Body of pancreas (tissue), 4 donors: ENCODE measurements around the gene EDN2. TPM values are rescaled to one million over a fixed set of nuclear protein-coding genes. Genes with fewer than 3 reads are reported as not detected.

Experiments
- ATAC-seq: fragments of 150-250 bp; one replicate; pipeline ENCODE4 v1.9.1; 2016
- DNase-seq, 4 donors: peaks; one replicate each; pipeline ENCODE4 v3.0.0-alpha.2; 2019
- H3K27ac ChIP-seq, 4 donors: fragments of 200-600 bp; sonication (generic); 1 replicate in 3 of 4; 2 replicates in 1 of 4; pipeline versions ENCODE4 v1.5.1 to v1.6.1; 2016 to 2019; ENCODE audit warnings: mild to moderate bottlenecking in 1 of 4, mixed read lengths in 1 of 4, moderate library complexity in 1 of 4
- H3K27me3 ChIP-seq, 2 donors: fragments of 200-600 bp; sonication (generic); one replicate each; pipeline ENCODE4 v1.6.0; 2016; ENCODE audit warnings: mild to moderate bottlenecking in 1 of 2
- H3K36me3 ChIP-seq, 2 donors: fragments of 200-600 bp; sonication (generic); replicated peaks in 1 of 2; 2 replicates each; pipeline ENCODE4 v1.5.1; 2016; ENCODE audit warnings: low read depth in 2 of 2; ENCODE audit not compliant: insufficient read depth in 1 of 2
- H3K4me1 ChIP-seq: fragments of 200-600 bp; sonication (generic); one replicate; pipeline ENCODE4 v1.6.0; 2016
- H3K4me3 ChIP-seq, 2 donors: fragments of 200-600 bp; sonication (generic); 1 replicate in 1 of 2; 2 replicates in 1 of 2; pipeline ENCODE4 v1.5.1; 2016 to 2019
- H3K9me3 ChIP-seq, 3 donors: fragments of 200-600 bp; sonication (generic); 1 replicate in 2 of 3; 2 replicates in 1 of 3; pipeline ENCODE4 v1.5.1; 2016
- POLR2A ChIP-seq, 3 donors: fragments of 450-650 bp; IDR thresholded peaks; one replicate each; pipeline ENCODE4 v1.6.1; 2016; ENCODE audit warnings: antibody characterized with exemption in 3 of 3, mild to moderate bottlenecking in 2 of 3
- WGBS, 2 donors: methylation state at CpG; one replicate each; pipeline ENCODE4 v1.1.5; 2017; 5-methylcytosine and 5-hydroxymethylcytosine counted together
- intact Hi-C: fragments of 100-400 bp; cut with DNase I; formaldehyde crosslinking; loops from one replicate; pipeline ENCODE4 v1.15.1; 2023
- total RNA-seq, 2 donors: library from RNA; depleted of rRNA; stranded (reverse); fragments of >200 nt; gene quantifications; one replicate each; pipeline ENCODE4 v1.1.0, GENCODE V29; 2016
- TF ChIP-seq, protein P1 (sequence below), 7 experiments: fragments of 450-650 bp in 4 of 7; fragments of 200-600 bp in 3 of 7; sonication (generic) in 3 of 7; IDR thresholded peaks; one replicate each; pipeline ENCODE4 v1.5.1; 2016 to 2019; ENCODE audit warnings: antibody characterized with exemption in 7 of 7

EDN2 gene
- total RNA-seq, 2 donors from 2014 or later, result 3.6 TPM

DNA sequence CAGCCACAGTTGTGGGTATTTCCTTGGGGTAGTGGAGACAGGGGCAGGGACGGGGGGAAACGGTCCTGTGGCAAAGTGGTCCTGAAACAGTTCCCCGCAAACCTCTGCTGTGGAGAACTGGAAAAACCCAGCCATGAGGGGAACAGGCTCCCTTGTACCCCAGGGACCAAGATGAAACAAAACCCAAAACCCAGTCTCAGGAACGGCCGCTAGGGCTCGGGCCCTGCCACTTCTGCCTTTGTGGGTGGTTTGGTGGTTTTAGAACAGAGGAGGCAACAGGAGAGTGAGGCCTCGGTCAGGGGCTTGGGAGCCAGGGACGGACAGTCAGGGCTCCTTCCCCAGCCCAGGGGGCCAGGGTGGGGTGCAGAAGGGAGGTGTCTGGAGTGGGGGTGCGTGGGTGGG, 24.8 kb upstream of the EDN2 start:
- Histone ChIP-seq H3K36me3 (no peaks in the 10 kb centered on the region), H3K27ac (no peak overlapping the region), H3K27me3 (no peaks in the 10 kb centered on the region), H3K9me3 (no peaks in the 10 kb centered on the region), H3K4me1 (peaks cover 1% of the 10 kb centered on the region), H3K4me3 (no peak overlapping the region)
- TF ChIP-seq, protein P1, sequence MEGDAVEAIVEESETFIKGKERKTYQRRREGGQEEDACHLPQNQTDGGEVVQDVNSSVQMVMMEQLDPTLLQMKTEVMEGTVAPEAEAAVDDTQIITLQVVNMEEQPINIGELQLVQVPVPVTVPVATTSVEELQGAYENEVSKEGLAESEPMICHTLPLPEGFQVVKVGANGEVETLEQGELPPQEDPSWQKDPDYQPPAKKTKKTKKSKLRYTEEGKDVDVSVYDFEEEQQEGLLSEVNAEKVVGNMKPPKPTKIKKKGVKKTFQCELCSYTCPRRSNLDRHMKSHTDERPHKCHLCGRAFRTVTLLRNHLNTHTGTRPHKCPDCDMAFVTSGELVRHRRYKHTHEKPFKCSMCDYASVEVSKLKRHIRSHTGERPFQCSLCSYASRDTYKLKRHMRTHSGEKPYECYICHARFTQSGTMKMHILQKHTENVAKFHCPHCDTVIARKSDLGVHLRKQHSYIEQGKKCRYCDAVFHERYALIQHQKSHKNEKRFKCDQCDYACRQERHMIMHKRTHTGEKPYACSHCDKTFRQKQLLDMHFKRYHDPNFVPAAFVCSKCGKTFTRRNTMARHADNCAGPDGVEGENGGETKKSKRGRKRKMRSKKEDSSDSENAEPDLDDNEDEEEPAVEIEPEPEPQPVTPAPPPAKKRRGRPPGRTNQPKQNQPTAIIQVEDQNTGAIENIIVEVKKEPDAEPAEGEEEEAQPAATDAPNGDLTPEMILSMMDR (IDR thresholded peaks at IDR 0.05), result no peak
- TF ChIP-seq POLR2A (IDR thresholded peaks at IDR 0.05), result no peak
- WGBS, 2 donors, result 73 to 82% methylated on average over 9 of the region's 9 CpGs
- DNase-seq, result no peak
- intact Hi-C loops, result no loop called here
- no peak for ATAC-seq

DNA sequence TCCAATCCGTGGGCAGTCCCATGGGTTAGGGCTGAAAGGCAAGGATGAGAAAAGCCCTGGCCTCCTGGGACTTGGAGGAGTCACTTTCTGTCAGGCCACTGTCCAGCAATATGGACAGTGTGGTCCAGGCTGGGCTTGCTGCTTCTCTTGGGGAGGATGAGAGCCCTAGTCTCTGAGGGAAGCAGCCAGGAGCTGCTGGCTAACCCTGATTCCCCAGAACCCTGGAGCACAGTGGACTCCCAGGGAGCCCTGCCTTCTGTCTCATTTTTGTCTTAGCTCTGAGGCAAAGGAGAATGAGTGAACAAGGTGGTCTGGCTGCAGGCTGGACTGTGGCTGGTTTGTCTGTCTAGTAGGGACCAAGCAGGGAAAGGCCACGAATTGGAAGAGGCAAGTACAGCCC, 23.8 kb upstream of the EDN2 start:
- Histone ChIP-seq H3K27me3 (no peaks in the 10 kb centered on the region), H3K36me3 (no peaks in the 10 kb centered on the region), H3K4me3 (no peak overlapping the region), H3K9me3 (no peaks in the 10 kb centered on the region), H3K27ac (no peak overlapping the region), H3K4me1 (no peaks in the 10 kb centered on the region)
- 80 to 89% methylated on average over 1 to 2 of the region's 2 CpGs for WGBS, 2 donors
- intact Hi-C loops, result no loop called here
- ATAC-seq (no peak), DNase-seq (no peak)
- TF ChIP-seq POLR2A (IDR thresholded peaks at IDR 0.05), result no peak
- TF ChIP-seq, protein P1 (IDR thresholded peaks at IDR 0.05), result no peak

DNA sequence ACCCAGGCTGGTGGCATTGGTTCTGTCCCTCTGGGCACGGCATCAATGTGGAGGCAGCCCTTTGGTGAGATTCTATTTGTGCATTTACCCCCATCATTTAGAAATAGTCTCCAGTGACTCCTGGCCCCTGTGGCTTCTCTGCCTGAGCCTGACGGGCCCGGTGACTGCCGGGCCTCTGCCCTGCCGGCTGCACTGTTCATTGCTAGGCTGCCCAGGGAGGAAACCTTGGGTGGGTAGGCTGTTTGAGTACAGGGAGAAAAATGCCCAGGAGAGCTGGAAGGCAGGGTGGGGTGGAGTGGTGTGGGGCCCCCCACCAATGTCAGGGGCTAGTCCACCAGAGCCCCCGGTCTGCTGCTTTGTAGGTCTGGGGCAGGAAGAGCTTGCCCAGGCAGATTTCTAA, 23.4 kb upstream of the EDN2 start:
- no peaks in the 10 kb centered on the region for H3K36me3 ChIP-seq
- WGBS, 2 donors, result 91 to 94% methylated on average over 5 to 6 of the region's 6 CpGs
- H3K4me1 ChIP-seq, result peaks cover under 1% of the 10 kb centered on the region
- no peaks in the 10 kb centered on the region for H3K27me3 ChIP-seq
- intact Hi-C loops, result no loop called here
- TF ChIP-seq POLR2A (IDR thresholded peaks at IDR 0.05), result no peak
- TF ChIP-seq, protein P1 (IDR thresholded peaks at IDR 0.05), result no peak
- H3K4me3 ChIP-seq, result no peak overlapping the region
- no peak overlapping the region for H3K27ac ChIP-seq
- no peaks in the 10 kb centered on the region for H3K9me3 ChIP-seq
- DNase-seq, result no peak
- ATAC-seq, result no peak

DNA sequence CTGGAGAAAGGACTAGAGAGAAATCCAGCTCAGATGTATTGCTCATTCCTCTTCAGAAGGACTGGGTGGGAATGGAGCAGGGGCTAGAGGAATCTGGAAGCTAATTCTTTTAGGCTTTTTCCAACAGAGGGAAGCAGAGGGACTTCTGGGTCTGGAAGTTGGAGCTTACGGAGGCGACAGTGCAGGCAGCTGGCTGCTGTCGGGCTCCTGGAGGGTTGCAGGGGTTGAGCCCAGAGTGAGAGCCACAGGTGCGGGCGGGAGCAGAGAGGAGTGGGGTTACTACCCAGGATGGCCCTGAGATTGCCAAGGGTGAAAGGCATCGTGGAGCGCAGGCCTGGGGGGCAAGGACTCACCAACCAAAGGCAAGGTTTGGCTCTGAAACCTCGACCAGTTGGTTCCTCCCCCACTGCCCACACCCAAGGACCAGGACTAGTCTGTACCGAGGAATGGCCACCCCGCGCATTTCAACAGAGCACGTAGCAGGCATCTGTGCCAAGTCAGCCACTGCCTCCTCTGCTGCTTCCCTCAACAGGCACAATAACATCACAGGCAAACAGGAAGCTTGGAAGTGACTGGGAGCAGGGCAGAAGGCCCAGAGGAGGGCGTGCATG, 22.7 kb upstream of the EDN2 start:
- no peak overlapping the region for H3K27ac ChIP-seq

More for the DNA sequence above, 22.7 kb upstream of the EDN2 start:
- intact Hi-C loops, result no loop called here
- WGBS, 2 donors, result 87 to 92% methylated on average over 11 to 13 of the region's 13 CpGs
- no peaks in the 10 kb centered on the region for H3K9me3 ChIP-seq
- TF ChIP-seq, protein P1 (IDR thresholded peaks at IDR 0.05), result no peak
- TF ChIP-seq POLR2A (IDR thresholded peaks at IDR 0.05), result no peak
- DNase-seq (no peak), ATAC-seq (no peak)
- no peak overlapping the region for H3K4me3 ChIP-seq
- H3K4me1 ChIP-seq, result peaks cover 7% of the 10 kb centered on the region
- no peaks in the 10 kb centered on the region for H3K27me3 ChIP-seq
- no peaks in the 10 kb centered on the region for H3K36me3 ChIP-seq
